Activated T-helper 17 cell treated with anti-CD3 and anti-CD28 coated beads, Interleukin-2, amount 50 U/mL, for 72 hours (primary cell): ENCODE data around the gene ALDH3A1. TPM values are rescaled to one million over a fixed set of nuclear protein-coding genes. Genes with fewer than 3 reads are reported as not detected.

ENCODE experiments used
- total RNA-seq, 2 donors: library from RNA; stranded (reverse); gene quantifications; one replicate each; pipeline ENCODE4 v1.2.3, GENCODE V29; 2022

ALDH3A1 gene
- total RNA-seq, 2 donors from 2014 or later, result not detected

Other genes with a start within 250 kb of the ALDH3A1 start
- gene SLC47A1, start 214.4 kb downstream of the ALDH3A1 start, total RNA-seq, result under 1 TPM; 0.19 to 0.58 TPM
- 10 to 100 TPM; 14.9 to 26.7 TPM for gene ALDH3A2, start 99.5 kb downstream of the ALDH3A1 start, total RNA-seq
- not detected for gene SLC47A2, start 31.7 kb downstream of the ALDH3A1 start, total RNA-seq
- 1 to 10 TPM; 7.4 to 9.2 TPM for gene ULK2, start 119.6 kb upstream of the ALDH3A1 start, total RNA-seq
- 10 to 100 TPM; 38.8 to 64.1 TPM for gene AKAP10, start 229.5 kb upstream of the ALDH3A1 start, total RNA-seq